GM12865 (cell line): ENCODE results near the gene COPG1.
A peak's percentile ranks its signal among the peaks of the same experiment; 100 is the strongest.
"Not testable (repeated sequence)": the region's sequence is repeated elsewhere in the genome, so short reads cannot be mapped to it uniquely, and the experiment has no call there.

ENCODE experiments used
- DNase-seq: peaks from one replicate; pipeline ENCODE4 v3.0.0; 2010; ENCODE audit warnings: low read depth
- H3K4me3 ChIP-seq: 2 replicates; pipeline ENCODE4 v1.5.1; 2011; ENCODE audit warnings: mild to moderate bottlenecking, low read depth, low read length, control low read depth
- TF ChIP-seq, protein P1 (sequence below): IDR thresholded peaks from 2 replicates; pipeline ENCODE4 v1.5.1; 2011; ENCODE audit warnings: low read length, control low read depth, low read depth, inconsistent platforms; ENCODE audit not compliant: insufficient read depth; ENCODE audit errors: missing control alignments

Gene COPG1

DNA sequence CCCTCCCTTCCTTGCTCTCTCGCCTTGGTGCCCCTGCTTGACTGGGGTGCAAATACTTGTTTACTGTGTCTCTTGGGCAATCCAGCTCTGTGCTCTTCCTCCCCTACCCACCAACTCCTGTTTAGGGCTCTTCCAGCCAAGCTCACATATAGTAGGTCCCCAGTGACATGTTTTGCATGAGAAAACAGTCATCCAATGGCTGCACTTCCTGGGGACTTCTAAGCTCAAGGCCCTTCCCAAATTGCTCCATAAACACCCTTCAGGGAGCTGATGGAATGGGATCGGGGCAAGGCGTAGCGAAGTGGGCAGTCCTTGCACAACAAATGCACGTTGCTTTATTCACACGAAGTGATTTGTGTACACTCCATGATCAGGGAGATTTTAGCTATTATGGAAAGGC lies 9.4 kb upstream of the COPG1 start:
- H3K4me3 ChIP-seq: no peak overlapping the region
- TF ChIP-seq, protein P1, sequence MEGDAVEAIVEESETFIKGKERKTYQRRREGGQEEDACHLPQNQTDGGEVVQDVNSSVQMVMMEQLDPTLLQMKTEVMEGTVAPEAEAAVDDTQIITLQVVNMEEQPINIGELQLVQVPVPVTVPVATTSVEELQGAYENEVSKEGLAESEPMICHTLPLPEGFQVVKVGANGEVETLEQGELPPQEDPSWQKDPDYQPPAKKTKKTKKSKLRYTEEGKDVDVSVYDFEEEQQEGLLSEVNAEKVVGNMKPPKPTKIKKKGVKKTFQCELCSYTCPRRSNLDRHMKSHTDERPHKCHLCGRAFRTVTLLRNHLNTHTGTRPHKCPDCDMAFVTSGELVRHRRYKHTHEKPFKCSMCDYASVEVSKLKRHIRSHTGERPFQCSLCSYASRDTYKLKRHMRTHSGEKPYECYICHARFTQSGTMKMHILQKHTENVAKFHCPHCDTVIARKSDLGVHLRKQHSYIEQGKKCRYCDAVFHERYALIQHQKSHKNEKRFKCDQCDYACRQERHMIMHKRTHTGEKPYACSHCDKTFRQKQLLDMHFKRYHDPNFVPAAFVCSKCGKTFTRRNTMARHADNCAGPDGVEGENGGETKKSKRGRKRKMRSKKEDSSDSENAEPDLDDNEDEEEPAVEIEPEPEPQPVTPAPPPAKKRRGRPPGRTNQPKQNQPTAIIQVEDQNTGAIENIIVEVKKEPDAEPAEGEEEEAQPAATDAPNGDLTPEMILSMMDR: no peak
- DNase-seq: no peak

DNA sequence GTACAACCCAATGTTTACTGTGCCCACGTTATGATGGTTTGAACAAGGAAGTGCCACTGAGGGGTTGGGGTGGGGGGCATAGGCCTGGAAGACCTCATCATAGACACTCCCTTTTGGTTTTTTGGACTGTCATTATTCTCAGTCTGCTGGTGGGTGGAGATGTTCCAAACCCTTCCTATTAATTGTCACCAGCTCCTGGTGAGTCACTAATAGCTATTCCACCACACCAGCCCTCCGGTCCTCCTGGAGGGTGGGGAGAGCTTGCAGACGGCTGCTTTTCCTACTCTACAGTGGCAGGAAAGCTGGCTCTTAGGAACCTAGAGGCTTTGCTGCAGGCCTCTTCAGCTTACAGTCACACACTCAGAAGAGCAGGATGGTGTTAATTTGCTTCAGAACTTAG lies 9.0 kb upstream of the COPG1 start:
- DNase-seq: no peak

DNA sequence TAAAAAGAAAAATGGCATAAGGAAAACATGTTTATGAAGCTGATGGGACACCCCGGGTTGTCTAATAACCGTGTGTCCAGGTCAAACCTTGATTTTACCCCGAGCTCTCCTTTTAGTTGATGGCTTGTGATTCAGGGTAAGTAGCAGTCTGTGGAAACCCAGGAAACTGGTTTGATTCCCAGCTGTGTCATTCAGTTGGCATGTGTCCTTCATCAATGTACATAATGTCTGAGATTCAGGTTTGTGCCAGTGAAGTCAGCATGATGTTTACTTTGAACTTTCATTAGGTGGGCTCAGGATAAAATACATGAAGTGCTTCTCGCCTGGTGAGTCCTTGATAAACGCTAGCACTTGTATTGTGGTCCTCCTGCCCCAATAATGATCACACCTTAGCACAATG lies 4.3 kb upstream of the COPG1 start:
- no peak for DNase-seq

More for the DNA sequence above, 9.0 kb upstream of the COPG1 start:
- H3K4me3 ChIP-seq: no peak overlapping the region
- TF ChIP-seq, protein P1: no peak

DNA sequence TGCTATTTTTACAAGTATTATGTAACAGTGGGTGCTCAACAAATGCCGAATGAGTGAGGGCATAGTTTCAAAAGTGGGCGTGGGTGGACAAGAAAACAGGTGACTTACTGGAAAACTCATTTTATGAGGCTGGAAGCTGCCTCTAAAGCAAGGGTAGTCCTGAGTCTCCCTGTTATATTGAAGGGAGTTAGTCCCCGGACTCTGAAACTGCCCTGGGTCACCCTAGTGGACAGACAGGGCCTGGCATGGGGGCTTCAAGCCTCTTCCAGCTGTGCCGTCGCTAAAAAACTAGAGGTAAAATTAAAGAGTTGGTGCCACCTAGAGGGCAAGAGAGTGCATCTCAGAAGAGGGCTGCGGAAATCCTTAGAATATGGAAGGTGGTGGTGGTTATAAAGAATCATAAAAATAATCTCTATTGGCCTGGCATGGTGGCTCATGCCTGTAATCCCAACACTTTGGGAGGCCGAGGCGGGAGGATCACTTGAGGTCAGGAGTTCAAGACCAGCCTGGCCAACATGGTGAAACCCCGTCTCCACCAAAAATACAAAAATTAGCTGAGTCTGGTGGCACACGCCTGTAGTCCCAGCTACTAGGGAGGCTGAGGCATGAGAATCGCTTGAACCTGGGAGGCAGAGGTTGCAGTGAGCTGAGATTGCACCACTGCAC lies 3.6 kb upstream of the COPG1 start:
- TF ChIP-seq, protein P1: peak; percentile 83
- DNase-seq: peak; percentile 89
- H3K4me3 ChIP-seq: not testable (repeated sequence)

More for the DNA sequence above, 4.3 kb upstream of the COPG1 start:
- H3K4me3 ChIP-seq: no peak overlapping the region
- TF ChIP-seq, protein P1: no peak

DNA sequence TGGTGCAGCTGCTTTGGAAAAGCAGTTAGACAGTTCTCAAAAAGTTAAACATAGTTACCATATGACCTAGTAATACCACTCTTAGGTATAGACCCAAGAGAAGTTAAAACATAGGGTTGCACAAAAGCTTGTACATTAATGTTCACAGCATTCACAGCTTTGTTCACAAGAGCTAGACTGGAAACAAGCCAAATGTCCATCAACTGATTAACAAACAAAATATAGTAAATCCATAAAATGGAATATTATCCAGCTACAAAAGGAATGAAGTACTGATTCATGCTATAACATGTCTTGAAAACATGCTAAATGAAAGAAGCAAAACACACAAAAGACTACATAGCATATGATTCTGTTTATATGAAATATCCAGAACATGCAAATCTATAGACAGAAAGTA lies 2.8 kb upstream of the COPG1 start:
- no peak for DNase-seq
- TF ChIP-seq, protein P1: no peak
- H3K4me3 ChIP-seq: no peak overlapping the region

DNA sequence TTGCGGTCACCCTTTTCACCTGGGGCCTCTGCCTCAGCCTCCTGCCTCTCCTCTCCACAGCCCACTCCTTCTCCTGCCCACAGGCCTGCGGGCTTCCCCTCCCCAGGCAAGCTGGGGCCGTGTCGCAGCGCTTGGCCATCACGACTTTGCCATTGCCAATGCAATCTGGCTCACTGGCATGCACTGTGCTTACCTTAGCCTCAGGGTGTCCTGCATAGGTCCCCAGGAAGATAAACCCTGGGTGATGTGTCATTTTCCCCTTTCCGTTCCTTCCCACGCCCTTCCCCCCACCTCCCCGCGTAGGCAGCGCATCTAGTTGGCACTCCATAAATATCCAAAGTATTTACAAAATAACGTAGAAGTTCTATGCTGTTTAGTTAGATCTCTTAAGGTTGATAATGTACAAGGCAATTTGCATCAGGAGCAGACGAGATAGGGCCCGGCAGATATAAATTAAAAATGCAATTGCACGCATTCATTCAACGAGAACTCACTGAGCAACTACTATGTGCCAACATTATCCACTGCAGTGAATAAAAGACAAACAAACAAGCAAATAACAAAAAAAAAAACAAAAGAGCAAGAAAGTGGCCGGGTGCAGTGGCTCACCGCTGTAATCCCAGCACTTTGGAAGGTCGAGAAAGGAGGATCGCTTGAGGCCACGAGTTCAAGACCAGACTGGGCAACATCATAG lies 973 bp upstream of the COPG1 start:
- H3K4me3 ChIP-seq: peak overlapping the region; percentile 100
- TF ChIP-seq, protein P1: no peak
- DNase-seq: no peak
